ENCODE results near the gene CLINT1.

The CLINT1 gene

DNA sequence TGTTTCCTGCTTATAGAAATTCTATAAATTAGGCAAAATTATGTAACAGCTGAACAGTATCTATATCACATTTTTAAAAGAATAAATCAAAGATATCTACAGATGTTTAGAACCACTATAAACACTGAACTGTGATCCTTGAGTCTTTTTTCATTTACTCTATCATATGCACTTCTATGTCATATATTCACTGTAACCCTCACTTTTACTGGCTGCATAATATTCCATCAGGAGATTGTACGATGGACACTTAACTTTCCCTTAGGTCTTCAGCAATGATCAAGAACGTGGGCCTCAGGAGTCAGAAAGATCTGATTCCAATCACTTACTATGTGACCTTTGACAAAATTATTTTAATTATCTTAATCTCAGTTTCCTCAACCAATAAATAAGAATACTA lies 41.0 kb downstream of the CLINT1 start:
- TF ChIP-seq, protein P1, sequence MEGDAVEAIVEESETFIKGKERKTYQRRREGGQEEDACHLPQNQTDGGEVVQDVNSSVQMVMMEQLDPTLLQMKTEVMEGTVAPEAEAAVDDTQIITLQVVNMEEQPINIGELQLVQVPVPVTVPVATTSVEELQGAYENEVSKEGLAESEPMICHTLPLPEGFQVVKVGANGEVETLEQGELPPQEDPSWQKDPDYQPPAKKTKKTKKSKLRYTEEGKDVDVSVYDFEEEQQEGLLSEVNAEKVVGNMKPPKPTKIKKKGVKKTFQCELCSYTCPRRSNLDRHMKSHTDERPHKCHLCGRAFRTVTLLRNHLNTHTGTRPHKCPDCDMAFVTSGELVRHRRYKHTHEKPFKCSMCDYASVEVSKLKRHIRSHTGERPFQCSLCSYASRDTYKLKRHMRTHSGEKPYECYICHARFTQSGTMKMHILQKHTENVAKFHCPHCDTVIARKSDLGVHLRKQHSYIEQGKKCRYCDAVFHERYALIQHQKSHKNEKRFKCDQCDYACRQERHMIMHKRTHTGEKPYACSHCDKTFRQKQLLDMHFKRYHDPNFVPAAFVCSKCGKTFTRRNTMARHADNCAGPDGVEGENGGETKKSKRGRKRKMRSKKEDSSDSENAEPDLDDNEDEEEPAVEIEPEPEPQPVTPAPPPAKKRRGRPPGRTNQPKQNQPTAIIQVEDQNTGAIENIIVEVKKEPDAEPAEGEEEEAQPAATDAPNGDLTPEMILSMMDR (IDR thresholded peaks at IDR 0.05; ENCODE audit: insufficient read depth, low read length, missing control alignments): no peak
- H3K4me3 ChIP-seq (ENCODE audit: low read depth, low read length): no peak overlapping the region
- no peak for DNase-seq (ENCODE audit: low read depth, low spot score)
- POLR2A ChIA-PET: no interaction called here
- CTCF ChIA-PET: interaction anchor here (0.6 to 4.4 kb wide), 27 partner anchors 8 to 1315 kb away, joined by 3 to 68 read pairs (median 6); no protein-coding TSS in a partner anchor

DNA sequence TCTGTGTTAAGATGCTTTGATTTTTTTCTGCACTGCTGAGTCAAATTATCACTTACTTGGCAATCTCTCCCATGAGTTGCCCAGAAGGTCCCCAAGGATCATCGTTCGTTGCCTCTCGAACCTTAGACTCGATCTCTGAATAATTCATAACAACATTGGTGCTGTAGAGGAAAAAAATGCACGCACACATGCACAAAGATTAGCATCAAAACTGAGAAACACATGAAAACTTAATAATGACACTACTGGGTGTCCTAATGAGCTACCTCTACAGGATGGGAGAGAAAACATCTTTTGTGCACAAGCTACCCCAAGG lies 41.6 kb downstream of the CLINT1 start:
- H3K4me3 ChIP-seq (ENCODE audit: low read depth, low read length): no peak overlapping the region
- DNase-seq (ENCODE audit: low read depth, low spot score): no peak
- POLR2A ChIA-PET: no interaction called here
- CTCF ChIA-PET: interaction anchor here (0.7 to 4.4 kb wide), 28 partner anchors 8 to 1315 kb away, joined by 3 to 68 read pairs (median 6); partner anchors contain the start of gene CLINT1
- TF ChIP-seq, protein P1 (IDR thresholded peaks at IDR 0.05; ENCODE audit: insufficient read depth, low read length, missing control alignments): no peak

DNA sequence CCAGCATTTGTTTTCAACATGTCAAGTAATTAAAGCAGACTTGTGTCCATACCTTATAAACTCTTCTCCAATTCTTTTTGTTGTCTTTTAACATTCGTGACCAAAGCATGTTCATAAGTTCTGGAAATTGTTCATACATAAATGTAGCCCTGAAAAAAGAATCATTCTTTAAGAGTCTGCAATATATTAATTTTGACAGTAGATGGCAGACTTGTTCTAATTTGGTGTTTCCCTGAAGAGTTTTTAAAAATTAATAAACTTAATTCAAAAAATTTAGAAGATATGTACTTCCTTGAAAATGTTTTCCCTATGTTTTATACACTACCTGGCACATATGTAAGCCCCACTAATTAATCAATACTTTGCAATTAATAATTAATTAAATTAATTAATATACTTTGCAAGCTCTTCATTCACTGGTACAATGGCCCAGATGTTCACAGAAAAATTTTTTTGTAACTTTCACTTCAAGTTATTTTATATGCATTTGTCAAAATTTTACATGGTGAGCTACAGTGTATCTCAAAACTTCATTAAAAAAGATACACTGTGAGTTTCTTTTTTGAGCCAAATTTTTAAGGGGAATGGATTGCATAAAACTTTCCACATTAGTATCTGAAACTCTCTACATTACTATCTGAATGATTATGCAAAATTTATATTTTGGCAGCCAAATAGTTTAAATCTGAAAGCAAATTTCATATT lies 42.1 kb downstream of the CLINT1 start:
- POLR2A ChIA-PET: no interaction called here
- DNase-seq (ENCODE audit: low read depth, low spot score): no peak

DNA sequence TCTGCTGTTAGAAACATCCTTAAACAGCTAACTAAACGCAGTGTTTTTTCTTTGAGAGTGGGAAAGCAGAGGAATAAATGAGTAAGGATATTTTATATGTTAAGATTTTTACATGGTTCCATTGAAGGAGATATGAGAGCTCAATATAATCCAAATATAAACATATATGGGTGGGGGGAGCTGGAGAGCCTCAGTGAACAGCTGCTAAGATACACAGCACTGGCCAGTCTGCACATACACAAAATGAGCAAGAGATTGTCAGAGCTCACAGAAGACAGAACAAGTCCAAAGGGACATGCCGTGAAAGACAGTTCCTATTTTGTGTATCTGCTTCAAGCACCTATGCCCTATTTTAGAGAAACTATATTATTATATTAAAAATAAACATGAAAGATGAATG lies 46.9 kb downstream of the CLINT1 start:
- POLR2A ChIA-PET: no interaction called here
- DNase-seq (ENCODE audit: low read depth, low spot score): no peak

More for the DNA sequence above, 42.1 kb downstream of the CLINT1 start:
- no peak overlapping the region for H3K4me3 ChIP-seq (ENCODE audit: low read depth, low read length)
- TF ChIP-seq, protein P1 (IDR thresholded peaks at IDR 0.05; ENCODE audit: insufficient read depth, low read length, missing control alignments): no peak
- CTCF ChIA-PET: interaction anchor here (0.7 to 4.4 kb wide), 25 partner anchors 8 to 1316 kb away, joined by 3 to 68 read pairs (median 6); partner anchors contain the start of gene CLINT1

DNA sequence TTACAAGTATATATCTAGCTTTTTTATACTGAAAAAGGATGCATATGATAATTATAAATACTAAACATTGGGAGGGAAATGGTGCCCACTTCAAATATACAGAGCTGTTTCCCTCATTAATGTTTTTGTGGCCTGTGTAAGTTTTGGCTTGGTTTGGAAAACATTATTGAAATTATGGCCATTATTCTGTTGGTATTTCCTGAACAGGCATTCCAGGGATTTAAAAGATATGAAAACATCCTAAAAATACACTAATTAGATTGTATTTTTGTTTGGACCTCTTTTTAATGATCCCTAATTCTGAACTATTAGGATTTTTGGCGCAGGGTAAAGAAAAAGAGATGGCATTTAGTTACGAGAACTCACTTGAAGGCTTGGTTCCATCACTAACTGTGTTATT lies 50.9 kb downstream of the CLINT1 start:
- DNase-seq (ENCODE audit: low read depth, low spot score): no peak
- no peak overlapping the region for H3K4me3 ChIP-seq (ENCODE audit: low read depth, low read length)
- TF ChIP-seq, protein P1 (IDR thresholded peaks at IDR 0.05; ENCODE audit: insufficient read depth, low read length, missing control alignments): no peak
- CTCF ChIA-PET: interaction anchor here (1.8 to 3.1 kb wide), 3 partner anchors 10 to 49 kb away, joined by 5 to 15 read pairs (median 7); no protein-coding TSS in a partner anchor
- POLR2A ChIA-PET: no interaction called here

More for the DNA sequence above, 46.9 kb downstream of the CLINT1 start:
- no peak overlapping the region for H3K4me3 ChIP-seq (ENCODE audit: low read depth, low read length)
- CTCF ChIA-PET: interaction anchor here (0.7 to 1.9 kb wide), 9 partner anchors 8 to 180 kb away, joined by 3 to 8 read pairs (median 4); no protein-coding TSS in a partner anchor
- TF ChIP-seq, protein P1 (IDR thresholded peaks at IDR 0.05; ENCODE audit: insufficient read depth, low read length, missing control alignments): no peak

DNA sequence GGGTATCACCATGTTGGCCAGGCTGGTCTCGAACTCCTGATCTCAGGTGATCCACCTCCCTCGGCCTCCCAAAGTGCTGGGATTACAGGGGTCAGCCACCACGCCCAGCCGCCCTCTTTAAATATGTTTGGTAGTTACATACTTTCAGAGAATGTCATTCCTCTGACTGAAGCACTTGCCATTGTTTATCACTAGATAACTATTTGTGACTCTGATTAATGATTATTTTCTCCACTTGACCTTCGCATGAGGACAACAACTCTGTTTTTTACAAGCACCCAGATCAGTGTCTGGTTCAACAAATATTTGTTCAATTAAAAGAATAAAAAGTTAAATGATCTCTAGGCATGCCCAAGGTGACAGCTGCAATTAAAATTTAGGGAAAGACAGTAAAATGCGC lies 56.2 kb downstream of the CLINT1 start:
- CTCF ChIA-PET: interaction anchor here (1.4 to 1.9 kb wide), 2 partner anchors 40 to 52 kb away, joined by 4 to 5 read pairs; no protein-coding TSS in a partner anchor
- DNase-seq (ENCODE audit: low read depth, low spot score): no peak
- POLR2A ChIA-PET: no interaction called here
- TF ChIP-seq, protein P1 (IDR thresholded peaks at IDR 0.05; ENCODE audit: insufficient read depth, low read length, missing control alignments): no peak
- no peak overlapping the region for H3K4me3 ChIP-seq (ENCODE audit: low read depth, low read length)
